NOMO-1 treated with DMSO at 0.1 percent for 48 hours (cell line): ENCODE data around the gene SORL1.
"Not testable (repeated sequence)": the region's sequence is repeated elsewhere in the genome, so short reads cannot be mapped to it uniquely, and the experiment has no call there.

Experiments used
- DNase-seq: peaks from one replicate; lab custom pipeline; 2025; ENCODE audit not compliant: unreplicated experiment; lab: John Stamatoyannopoulos, UW

Gene SORL1, protein sequence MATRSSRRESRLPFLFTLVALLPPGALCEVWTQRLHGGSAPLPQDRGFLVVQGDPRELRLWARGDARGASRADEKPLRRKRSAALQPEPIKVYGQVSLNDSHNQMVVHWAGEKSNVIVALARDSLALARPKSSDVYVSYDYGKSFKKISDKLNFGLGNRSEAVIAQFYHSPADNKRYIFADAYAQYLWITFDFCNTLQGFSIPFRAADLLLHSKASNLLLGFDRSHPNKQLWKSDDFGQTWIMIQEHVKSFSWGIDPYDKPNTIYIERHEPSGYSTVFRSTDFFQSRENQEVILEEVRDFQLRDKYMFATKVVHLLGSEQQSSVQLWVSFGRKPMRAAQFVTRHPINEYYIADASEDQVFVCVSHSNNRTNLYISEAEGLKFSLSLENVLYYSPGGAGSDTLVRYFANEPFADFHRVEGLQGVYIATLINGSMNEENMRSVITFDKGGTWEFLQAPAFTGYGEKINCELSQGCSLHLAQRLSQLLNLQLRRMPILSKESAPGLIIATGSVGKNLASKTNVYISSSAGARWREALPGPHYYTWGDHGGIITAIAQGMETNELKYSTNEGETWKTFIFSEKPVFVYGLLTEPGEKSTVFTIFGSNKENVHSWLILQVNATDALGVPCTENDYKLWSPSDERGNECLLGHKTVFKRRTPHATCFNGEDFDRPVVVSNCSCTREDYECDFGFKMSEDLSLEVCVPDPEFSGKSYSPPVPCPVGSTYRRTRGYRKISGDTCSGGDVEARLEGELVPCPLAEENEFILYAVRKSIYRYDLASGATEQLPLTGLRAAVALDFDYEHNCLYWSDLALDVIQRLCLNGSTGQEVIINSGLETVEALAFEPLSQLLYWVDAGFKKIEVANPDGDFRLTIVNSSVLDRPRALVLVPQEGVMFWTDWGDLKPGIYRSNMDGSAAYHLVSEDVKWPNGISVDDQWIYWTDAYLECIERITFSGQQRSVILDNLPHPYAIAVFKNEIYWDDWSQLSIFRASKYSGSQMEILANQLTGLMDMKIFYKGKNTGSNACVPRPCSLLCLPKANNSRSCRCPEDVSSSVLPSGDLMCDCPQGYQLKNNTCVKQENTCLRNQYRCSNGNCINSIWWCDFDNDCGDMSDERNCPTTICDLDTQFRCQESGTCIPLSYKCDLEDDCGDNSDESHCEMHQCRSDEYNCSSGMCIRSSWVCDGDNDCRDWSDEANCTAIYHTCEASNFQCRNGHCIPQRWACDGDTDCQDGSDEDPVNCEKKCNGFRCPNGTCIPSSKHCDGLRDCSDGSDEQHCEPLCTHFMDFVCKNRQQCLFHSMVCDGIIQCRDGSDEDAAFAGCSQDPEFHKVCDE (N-terminal part only)

DNA sequence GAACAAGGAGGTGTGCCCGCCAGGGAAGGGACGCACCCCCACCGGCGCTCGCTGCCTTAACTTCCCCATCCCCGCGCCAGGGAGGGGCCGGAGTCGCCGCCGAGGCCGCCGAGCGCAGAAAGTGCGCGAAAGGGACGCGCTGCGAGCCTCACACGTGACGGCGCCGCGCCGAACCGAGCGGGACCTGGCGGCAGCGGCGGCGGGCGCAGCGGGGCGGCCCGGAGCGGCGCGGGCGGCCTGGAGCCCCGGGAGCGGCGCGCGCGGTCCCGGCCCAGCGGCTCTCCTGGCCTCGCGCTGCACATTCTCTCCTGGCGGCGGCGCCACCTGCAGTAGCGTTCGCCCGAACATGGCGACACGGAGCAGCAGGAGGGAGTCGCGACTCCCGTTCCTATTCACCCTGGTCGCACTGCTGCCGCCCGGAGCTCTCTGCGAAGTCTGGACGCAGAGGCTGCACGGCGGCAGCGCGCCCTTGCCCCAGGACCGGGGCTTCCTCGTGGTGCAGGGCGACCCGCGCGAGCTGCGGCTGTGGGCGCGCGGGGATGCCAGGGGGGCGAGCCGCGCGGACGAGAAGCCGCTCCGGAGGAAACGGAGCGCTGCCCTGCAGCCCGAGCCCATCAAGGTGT is at the start of gene SORL1:
Gene SORL1, plus strand, starts transcription at position 329 of the 623 bp plus-strand sequence. Its CDS starts 18 bp downstream, at position 347.
- DNase-seq = peak; percentile 46

- peak; percentile 51 for DNase-seq
Observed at GRCh38 chr11:121405646-121406045, 46.5 kb upstream of the SORL1 start.

GRCh38 chr11:121406291-121406690 is 45.8 kb upstream of the SORL1 start:
- DNase-seq = no peak

- DNase-seq = no peak
Observed at GRCh38 chr11:121408830-121409229, 43.3 kb upstream of the SORL1 start.

DNA sequence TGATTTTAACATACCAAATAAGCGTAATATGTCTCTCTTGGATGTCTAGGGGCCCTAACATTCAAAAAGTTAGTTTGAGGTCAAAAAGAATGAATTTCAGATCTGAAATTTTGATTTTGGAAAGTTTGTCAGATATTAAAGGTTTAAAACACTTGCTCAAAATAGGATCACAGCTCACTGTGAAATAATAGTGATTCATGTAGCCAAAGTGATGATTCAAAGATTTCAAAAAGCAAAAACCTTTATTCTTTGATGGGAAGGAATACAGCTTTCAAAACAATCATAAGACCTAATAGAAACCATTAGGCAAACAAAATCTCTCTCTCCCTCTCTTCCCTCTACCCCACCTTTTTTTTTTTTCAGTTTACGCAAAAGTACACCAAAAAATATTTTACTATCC is 42.1 kb upstream of the SORL1 start:
- DNase-seq = not testable (repeated sequence)

DNA sequence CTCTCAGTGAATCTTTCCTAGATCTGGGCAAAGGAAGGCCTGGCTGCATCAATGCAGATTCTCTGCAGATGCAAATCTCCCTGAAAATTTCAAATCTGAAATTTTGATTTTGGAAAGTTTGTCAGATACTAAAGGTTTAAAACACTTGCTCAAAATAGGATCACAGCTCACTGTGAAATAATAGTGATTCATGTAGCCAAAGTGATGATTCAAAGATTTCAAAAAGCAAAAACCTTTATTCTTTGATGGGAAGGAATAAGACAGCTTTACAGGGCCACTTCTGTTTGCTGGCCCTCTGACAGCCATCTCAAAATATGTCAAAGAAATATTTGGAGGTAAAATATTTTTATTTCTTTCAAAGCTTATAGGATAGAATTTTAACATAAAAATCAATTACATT is 40.8 kb upstream of the SORL1 start:
- DNase-seq = not testable (repeated sequence)

GRCh38 chr11:121412000-121412587 is 40.0 kb upstream of the SORL1 start:
- DNase-seq = no peak

- no peak for DNase-seq
Observed at GRCh38 chr11:121412711-121413415, 39.3 kb upstream of the SORL1 start.

- peak; percentile 24 for DNase-seq
Observed at GRCh38 chr11:121414141-121414913, 37.8 kb upstream of the SORL1 start.

DNA sequence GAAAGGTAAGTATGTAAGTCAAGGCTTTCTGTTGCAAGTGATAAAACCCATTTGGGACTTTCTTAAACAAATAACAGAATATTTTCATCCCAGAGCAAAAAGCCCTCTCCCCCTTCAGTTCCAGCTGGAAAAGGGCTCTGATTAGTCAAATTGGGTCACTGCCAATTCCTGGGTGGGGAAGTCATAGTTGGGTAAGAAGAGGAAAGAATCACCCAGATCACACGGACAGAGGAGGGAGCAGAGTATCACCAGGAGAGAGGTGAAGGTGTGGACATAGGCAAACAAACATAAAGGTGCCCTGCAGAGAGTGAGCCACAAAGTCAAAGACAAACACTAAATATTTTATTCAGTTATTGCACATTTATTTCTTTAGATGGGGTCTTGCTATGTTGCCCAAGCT is 36.3 kb upstream of the SORL1 start:
- DNase-seq = no peak

- peak; percentile 100 for DNase-seq
Observed at GRCh38 chr11:121417055-121417551, 35.0 kb upstream of the SORL1 start.

- DNase-seq = no peak
Observed at GRCh38 chr11:121417607-121418006, 34.5 kb upstream of the SORL1 start.

DNA sequence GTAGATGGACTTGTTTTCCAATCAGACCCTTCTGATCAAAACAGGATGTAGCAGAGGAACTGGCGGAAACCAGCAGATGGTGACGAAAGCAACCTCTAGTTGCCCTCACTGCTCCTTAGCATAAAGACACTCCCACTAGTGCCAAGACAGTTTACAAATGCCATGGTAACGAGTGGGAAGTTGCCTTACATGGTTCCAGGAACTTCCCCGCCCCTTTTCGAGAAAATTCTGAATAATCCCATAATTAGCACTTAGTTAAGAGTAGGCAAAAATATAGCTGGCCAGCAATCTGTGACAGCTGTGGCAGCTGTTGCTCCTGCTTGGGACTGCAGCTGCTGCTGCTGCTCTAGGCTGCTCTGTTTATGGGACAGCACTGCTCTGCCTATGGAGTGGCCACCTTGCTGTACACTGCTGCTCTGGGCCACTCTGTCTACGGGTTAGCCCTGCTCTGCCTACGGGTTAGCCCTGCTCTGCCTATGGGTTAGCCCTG is 33.4 kb upstream of the SORL1 start:
- peak; percentile 81 for DNase-seq

GRCh38 chr11:121419836-121420235 is 32.3 kb upstream of the SORL1 start:
- no peak for DNase-seq

GRCh38 chr11:121420398-121420797 is 31.7 kb upstream of the SORL1 start:
- DNase-seq = no peak

- peak; percentile 83 for DNase-seq
Observed at GRCh38 chr11:121421149-121421901, 30.8 kb upstream of the SORL1 start.

- no peak for DNase-seq
Observed at GRCh38 chr11:121422675-121423074, 29.4 kb upstream of the SORL1 start.

- DNase-seq = no peak
Observed at GRCh38 chr11:121425828-121426227, 26.3 kb upstream of the SORL1 start.
